Left lobe of liver (tissue), 2 donors: ENCODE data around the gene OR52E1. TPM values are rescaled to one million over a fixed set of nuclear protein-coding genes. Genes with fewer than 3 reads are reported as not detected.

Experiments used
- ATAC-seq: fragments of 200-7000 bp; cut with Tn5 transposase; one replicate; pipeline ENCODE4 v1.9.1; 2020; ENCODE audit warnings: mild to moderate bottlenecking, moderate library complexity
- DNase-seq: peaks from one replicate; pipeline ENCODE4 v3.0.0-alpha.2; 2020; ENCODE audit warnings: low spot score
- total RNA-seq: library from RNA; stranded (reverse); gene quantifications from one replicate; pipeline ENCODE4 v1.2.1, GENCODE V29; 2021
- donor health status: DM: no; HTN: no; CAD: no; lungs with moderate emphysema.
- donor health status: DM: no; HTN: yes; CAD: no.

Gene OR52E1
- total RNA-seq, 1 donor from 2014 or later: not detected

DNA sequence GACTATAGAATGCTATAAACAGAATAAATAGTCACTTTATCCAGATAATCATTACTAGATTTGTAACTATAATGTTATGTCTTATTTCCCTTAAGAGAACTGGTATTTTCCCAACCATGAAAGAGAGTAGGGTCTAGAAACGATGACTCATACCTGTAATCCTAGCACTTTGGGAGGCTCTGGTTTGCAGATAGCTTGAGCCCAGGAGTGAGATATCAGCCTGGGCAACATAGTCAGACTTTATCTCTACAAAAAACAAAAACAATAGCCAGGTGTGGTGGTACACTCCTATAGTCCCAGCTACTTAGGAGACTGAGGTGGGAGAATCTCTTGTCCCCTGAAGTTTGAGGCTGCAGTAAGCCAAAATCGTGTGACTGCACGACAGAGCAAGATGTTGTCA lies 37.9 kb downstream of the OR52E1 start:
- no peak for ATAC-seq
- no peak for DNase-seq

DNA sequence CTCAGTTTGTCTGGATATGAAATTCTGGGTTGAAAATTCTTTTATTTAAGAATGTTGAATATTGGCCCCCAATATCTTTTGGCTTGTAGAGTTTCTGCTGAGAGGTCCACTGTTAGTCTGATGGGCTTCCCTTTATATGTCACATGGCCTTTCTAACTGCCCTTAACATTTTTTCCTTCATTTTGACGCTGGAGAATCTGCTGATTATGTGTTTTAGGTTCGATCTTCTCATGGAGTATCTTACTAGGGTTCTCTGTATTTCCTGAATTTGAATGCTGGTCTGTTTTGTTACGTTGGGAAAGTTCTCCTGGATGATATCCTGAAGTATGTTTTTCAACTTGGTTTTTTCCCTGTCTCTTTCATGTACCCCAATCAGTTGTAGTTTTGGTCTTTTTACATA lies 46.0 kb downstream of the OR52E1 start:
- DNase-seq: no peak
- ATAC-seq: no peak

DNA sequence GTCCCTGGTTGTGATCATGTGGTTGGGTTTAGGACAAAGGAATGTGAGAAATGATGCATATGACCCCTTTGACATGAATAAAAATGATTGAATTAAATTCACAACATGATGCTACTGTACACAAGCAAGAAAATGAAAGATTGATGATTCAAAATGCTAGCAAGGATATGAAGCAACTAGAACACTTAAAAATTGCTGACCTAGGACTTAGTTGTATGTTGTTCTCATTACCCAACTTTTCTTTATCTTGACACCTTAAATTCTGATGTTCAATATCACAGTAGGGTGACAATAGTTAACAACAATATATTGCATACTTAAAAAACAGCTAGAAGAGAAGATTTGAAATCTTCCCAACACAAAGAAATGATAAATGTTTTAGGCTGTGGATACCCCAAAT lies 48.2 kb downstream of the OR52E1 start:
- no peak for ATAC-seq
- DNase-seq: no peak

DNA sequence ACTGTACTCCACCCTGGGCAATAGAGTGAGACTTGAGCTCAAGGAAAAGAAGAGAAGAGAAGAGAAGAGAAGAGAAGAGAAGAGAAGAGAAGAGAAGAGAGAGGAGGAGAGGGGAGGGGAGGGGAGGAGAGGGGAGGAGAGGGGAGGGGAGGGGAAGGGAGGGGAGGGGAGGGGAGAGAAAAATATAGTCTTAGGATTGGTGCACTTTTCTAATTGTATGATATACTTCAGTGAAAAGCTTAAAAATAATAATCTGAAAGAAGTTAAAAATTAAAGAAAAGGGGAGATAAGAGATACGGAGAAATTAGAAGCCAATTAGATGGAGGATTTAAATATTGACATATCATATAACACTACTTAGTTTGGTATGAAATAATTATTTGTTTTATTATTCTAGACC lies 49.5 kb downstream of the OR52E1 start:
- DNase-seq (no peak), ATAC-seq (no peak)

Other genes starting within 250 kb of the OR52E1 start
- gene OR51F2, start 248.3 kb upstream of the OR52E1 start, total RNA-seq: not detected
- not detected for gene OR51S1, start 220.4 kb upstream of the OR52E1 start, total RNA-seq
- gene OR51T1, start 187.7 kb upstream of the OR52E1 start, total RNA-seq: not detected
- gene OR51A7, start 165.8 kb upstream of the OR52E1 start, total RNA-seq: not detected
- not detected for gene OR51G2, start 150.2 kb upstream of the OR52E1 start, total RNA-seq
- not detected for gene OR51G1, start 145.2 kb upstream of the OR52E1 start, total RNA-seq
- not detected for gene OR51A4, start 122.0 kb upstream of the OR52E1 start, total RNA-seq
- gene OR51A2, start 113.9 kb upstream of the OR52E1 start, total RNA-seq: not detected
- not detected for gene OR51L1, start 74.7 kb upstream of the OR52E1 start, total RNA-seq
- gene OR52J3, start 23.0 kb upstream of the OR52E1 start, total RNA-seq: not detected
- not detected for gene OR52E2, start 9.9 kb upstream of the OR52E1 start, total RNA-seq
- not detected for gene OR52A5, start 68.8 kb downstream of the OR52E1 start, total RNA-seq
- not detected for gene OR52A1, start 85.2 kb downstream of the OR52E1 start, total RNA-seq
- gene OR51V1, start 131.1 kb downstream of the OR52E1 start, total RNA-seq: not detected
- gene HBB, start 157.5 kb downstream of the OR52E1 start, total RNA-seq: 143 TPM
- 2.1 TPM for gene HBD, start 164.9 kb downstream of the OR52E1 start, total RNA-seq
- gene HBG1, start 180.3 kb downstream of the OR52E1 start, total RNA-seq: 2.5 TPM
- 7.6 TPM for gene HBG2, start 185.2 kb downstream of the OR52E1 start, total RNA-seq
- 1.9 TPM for gene HBE1, start 200.4 kb downstream of the OR52E1 start, total RNA-seq
- gene OR51B4, start 232.4 kb downstream of the OR52E1 start, total RNA-seq: not detected